Activated CD8-positive, alpha-beta memory T cell treated with anti-CD3 and anti-CD28 coated beads, Interleukin-2, amount 50 U/mL, for 1 hour (primary cell): ENCODE measurements around the gene PSMA7.
"Not testable (repeated sequence)": the region's sequence is repeated elsewhere in the genome, so short reads cannot be mapped to it uniquely, and the experiment has no call there.

ENCODE experiments used
- DNase-seq: peaks from one replicate; pipeline ENCODE4 v3.0.0-alpha.2; 2020; ENCODE audit errors: extremely low read depth

The PSMA7 gene

DNA sequence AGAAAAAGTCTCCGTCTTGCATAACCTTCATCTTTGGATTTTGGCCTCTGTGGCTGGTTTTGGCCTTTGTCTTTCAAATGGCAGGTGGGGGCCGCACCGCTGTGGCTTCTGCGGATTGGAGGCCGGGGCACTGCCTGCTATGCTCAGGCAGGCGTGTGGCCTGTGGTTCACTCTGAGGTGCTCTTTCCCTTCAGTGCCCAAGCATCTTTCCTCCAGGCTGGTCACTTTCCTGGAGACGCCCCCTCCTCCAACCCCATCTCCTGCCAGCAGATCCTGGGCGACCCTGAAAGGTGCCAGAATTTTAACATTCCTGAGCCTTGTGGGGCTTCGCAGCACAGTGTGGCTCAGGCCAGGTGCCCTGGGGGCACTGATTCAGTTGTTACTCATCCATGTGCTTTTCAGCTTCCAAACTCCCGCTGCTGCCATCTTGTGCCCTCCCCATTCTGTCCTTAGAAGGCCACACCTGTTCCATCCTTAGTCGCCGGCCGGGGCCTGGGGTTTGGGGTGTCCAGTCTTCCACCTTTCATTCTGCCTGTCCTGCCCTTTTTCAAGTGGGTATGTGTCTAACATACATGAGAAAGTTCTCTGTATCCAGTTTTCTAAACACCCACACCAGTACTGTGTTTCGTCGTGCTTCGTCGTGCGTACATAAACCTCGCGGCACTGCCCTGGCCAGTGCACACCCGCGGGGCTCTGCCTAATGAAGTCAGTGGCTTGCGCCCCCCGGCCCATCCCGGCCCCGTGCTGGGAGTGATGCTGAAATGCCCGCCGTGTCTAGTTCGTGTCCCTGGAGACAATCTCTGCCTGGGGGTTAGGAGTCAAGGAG is 12.4 kb upstream of the PSMA7 start:
- DNase-seq = no peak

GRCh38 chr20:62151835-62152364 is 8.7 kb upstream of the PSMA7 start:
- DNase-seq = no peak

DNA sequence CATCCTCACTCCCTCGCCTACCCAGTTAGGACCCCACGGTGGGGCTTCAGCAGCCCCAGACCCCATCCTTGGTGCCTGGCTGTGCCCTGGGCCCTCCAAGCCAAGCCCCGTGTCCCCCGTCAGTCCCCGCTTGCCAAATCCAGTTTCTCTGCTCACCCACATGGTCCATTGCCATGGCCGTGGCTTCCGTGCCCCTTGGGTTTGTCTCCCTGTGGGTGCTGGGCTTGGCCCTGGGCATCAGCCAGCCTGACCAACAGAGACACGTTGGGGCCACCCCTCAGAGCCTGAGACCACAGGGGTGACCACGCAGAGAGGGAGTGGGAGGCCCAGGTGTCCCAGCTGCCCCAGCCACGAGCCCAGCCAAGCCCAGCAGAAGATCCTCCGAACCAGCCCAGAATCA is 8.0 kb upstream of the PSMA7 start:
- no peak for DNase-seq

DNA sequence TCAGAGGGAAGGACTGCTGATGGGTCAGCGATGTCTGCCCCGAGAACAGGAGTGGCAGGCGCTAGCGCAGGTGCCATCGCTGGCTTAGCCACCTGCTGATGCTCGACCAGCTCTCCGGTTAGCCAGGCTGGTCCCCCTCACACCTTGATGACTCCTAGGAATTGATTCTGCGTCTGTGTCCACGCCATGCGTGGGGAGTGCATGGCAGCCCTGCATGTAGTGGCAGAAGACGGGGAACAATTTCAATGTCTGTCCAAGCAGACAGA is 7.0 kb upstream of the PSMA7 start:
- DNase-seq = no peak

DNA sequence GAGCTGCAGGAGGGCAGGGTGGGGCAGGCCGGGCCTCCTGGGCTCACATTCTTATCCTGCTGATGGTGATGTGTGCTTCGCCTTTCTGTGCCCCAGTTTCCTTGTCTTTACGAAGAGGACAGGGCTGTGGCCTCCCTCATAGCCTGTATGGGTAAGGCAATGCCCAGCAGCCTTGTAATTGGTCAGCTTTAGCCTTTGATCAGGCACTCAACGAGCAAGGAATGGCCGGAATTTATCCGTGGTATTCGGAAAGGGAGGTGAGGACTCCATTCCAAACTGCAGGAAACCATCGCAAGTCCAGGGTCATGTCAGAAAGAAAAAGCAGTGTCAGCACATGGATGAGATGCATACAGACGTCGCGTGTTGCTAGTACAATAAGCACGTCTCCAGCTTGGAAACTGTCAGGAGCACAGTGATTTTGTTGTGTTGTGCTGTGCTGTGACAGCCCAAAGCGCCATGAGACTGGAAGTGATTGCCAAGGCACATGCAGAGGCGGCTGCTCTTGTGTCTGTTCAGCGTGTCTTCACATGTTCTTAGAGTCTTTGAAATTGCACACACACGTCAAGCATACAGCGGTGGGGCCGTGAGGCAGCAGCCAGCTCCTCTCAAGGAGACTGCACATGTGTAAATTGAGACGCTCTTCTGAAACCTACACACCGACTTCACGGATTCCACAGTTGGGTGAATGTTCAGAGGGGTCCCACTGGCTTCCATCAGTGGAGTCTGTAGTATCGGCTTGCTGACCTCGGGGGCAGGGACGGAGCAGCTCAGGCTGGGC is 6.5 kb upstream of the PSMA7 start:
- DNase-seq = no peak

GRCh38 chr20:62148908-62149314 is 5.7 kb upstream of the PSMA7 start:
- no peak for DNase-seq

GRCh38 chr20:62148383-62148782 is 5.2 kb upstream of the PSMA7 start:
- not testable (repeated sequence) for DNase-seq

DNA sequence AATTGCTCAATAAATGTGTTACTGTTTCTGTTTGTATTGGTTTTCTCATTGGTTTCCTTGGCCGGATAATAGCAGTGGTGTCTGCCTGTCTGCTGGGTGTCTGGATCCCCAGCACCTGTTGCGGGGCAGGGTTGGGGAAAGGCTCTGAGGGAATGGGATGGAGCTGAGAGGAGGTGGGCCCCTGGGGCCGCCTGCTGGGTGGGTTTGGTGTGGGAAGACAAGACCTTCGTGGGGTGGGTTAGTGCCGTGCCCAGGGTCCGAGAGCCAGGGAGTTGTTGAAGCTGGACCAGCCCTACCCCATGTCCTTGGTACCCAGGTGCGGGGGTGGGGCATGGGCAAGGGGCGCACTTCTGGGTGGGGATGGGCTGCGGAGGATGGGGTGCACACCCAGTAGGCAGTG is 4.3 kb upstream of the PSMA7 start:
- DNase-seq = no peak

DNA sequence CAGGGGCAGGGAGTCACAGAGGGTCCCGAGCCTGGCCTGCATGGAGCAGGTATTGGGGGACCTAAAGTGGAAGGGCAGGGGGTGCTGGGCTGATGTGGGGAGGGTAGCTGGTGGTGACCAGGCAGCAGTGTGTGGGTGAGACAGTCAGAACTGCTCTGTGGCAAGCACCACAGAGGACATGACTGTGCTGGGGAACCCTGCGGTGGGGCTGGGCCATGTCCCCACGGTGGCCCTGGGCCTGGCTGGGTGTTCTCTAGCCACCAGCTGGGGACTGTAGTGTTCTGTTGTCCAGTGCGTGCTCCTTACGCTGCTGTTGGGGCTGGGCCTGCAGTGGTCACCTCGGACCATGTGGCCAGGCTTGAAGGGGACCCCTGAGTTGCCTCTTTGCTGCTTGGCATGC is 3.9 kb upstream of the PSMA7 start:
- DNase-seq = no peak

GRCh38 chr20:62146019-62146755 is 3.0 kb upstream of the PSMA7 start:
- DNase-seq = no peak

- DNase-seq = no peak
Measured at GRCh38 chr20:62145688-62146018, 2.5 kb upstream of the PSMA7 start.

GRCh38 chr20:62143957-62144825 is 997 bp upstream of the PSMA7 start:
- DNase-seq = no peak

DNA sequence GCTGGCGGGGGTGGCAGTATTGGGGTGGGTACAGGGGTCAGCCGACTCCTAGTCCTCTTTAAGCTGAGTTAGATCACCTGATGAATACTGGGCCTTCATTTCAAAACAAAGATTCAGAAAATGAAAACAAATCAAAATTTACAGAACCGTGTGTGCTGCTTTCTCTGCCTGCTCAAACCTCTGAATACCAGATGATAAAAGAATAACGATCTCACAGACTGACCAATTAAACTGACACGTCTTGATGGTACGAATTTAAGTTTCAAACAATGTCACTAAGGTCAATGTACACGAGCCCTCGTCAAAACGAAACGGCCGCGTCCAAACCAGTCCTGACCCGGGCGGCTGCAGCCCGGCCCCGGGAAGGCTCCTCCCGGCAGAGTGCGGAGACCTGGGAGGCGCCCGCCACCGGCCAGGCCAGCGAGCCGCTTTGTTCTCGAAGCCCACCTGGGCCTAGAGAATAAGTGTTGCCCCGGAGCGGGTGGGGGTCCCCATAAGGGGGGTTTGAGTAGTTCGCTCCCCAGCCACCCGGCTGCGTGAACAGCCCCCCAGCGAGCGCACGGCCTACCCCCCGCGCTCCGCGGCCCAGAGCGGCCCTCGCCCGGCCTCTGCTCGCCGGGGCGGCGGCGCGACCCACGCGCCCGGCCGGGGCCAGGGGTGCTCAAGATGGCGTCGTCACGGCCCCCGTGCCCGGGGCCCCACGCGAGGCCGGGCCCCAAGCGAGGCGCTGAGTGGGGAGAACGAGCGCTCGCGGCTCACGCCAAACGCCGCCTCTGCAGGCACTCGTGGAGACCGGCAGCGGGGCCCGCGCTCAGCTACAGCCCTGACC is 728 bp downstream of the PSMA7 start:
- DNase-seq = no peak

DNA sequence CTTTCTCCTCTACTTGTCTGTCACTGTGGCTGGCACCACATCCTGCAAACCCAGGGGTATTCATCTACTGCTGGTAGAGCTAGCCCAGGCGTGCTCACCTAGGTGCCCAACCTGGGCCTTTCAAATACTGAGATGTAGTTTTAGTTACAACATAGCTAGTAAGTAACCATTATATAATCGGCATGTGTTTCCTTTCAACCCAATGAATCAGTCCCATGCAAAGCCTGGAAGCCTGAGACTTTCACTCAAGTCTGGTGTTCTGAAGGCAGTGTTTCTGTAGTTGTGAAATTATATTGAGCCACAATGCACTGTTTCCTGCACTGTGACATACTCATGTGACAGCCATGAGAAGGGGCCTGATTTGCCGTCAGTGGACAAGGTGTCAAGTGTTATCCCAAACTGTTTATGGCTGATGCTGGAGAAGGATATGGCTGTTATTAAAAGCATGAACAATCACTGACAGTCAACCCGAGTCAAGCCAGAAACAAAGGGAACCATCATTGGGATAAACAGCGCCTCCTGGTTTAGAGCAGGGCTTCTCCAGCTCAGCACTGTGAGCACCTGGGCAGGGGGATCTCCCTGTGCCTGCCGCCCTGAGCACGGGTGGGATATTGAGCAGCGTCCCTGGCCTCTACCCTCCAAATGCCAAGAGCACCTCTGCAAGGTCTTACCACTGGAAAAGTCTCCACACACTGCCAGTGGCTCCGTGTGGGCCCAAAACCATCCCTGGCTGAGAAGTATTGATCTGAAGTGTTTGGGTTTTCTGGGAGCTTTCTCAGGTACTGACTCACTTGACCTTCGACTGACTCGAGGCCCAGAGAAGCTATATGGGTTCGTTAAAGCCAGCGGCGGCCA is 1.6 kb downstream of the PSMA7 start:
- DNase-seq = no peak

DNA sequence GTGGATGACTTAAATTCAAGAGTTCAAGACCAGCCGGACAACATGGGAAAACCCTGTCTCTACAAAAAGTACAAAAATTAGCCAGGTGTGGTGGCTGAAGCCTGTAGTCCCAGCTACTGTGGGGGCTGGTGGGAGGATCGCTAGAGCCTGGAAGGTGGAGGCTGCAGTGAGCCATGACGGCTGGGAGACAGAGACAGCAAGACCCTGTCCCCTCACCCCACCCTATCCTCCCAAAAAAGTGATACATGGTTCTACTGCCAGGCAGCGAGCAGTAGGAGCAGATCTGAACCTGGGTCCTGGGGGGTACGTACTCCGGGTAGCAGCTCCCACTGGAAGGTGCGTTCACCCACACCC is 2.2 kb downstream of the PSMA7 start:
- DNase-seq = no peak

GRCh38 chr20:62139636-62140035 is 3.6 kb downstream of the PSMA7 start:
- DNase-seq = no peak

- no peak for DNase-seq
Measured at GRCh38 chr20:62138912-62139311, 4.3 kb downstream of the PSMA7 start.

- no peak for DNase-seq
Measured at GRCh38 chr20:62138204-62138543, 5.0 kb downstream of the PSMA7 start.

GRCh38 chr20:62137478-62138203 is 5.6 kb downstream of the PSMA7 start:
- no peak for DNase-seq

DNA sequence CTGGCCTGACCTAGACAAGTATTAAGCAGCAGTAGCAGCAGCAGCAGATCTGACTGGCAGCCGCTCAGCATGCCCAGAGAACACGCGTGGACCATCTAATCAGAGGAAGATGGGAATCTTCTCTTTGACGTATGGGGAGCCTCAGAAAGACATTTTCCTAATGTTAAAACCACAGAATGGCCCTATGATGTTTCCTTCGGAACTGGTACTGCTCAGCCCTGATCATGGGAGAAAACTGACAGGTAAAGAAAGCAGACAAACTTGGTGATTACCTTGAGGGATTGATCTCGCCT is 6.2 kb downstream of the PSMA7 start:
- DNase-seq = no peak
